GM11168 (cell line): ENCODE data around the gene RNASE1.
"Not testable (repeated sequence)": the region's sequence is repeated elsewhere in the genome, so short reads cannot be mapped to it uniquely, and the experiment has no call there.

Source experiments
- in situ Hi-C: fragments of 300-500 bp; cut with MboI; formaldehyde crosslinking; loops from one replicate; pipeline ENCODE4 v1.12.0; 2022; ENCODE audit warnings: low sequenced_read_pairs; ENCODE audit not compliant: unreplicated experiment

Gene RNASE1

GRCh38 chr14:20802341-20803084, at the start of gene RNASE1:
TSS of gene RNASE1 (minus strand) at chr14:20802844. CDS start at chr14:20802068, 776 bp downstream.
- in situ Hi-C loops: no loop called here

DNA sequence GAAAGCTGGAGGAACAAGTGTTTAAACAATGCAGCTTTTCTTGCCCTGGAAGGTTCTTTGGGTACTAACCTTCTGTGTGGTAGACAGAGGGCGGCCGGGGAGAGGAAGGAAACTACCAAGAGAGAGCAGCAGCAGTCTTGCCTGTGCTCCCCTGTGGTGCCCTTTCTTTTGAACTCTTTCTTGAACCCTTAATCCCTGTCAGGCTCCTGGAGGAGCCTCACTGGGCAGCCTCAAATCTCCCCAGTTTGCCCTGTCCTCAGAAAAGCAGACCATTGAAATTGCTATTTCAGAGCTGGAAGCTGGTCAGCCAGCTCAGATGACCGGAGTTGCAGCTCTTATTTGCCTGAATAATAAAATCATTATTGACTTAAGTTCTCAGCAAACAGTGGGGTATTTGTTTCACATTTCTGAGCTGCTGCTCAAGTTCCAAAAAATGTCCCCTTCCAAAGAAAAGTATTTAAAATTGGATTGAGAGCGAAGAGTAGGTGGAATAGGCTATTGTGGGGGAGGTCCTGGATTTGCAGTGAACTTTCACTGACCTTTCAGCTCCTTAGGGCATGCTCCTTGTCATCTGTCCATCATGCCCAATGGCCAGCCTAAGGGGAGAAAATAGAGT, 46.4 kb upstream of the RNASE1 start:
- in situ Hi-C loops: no loop called here

DNA sequence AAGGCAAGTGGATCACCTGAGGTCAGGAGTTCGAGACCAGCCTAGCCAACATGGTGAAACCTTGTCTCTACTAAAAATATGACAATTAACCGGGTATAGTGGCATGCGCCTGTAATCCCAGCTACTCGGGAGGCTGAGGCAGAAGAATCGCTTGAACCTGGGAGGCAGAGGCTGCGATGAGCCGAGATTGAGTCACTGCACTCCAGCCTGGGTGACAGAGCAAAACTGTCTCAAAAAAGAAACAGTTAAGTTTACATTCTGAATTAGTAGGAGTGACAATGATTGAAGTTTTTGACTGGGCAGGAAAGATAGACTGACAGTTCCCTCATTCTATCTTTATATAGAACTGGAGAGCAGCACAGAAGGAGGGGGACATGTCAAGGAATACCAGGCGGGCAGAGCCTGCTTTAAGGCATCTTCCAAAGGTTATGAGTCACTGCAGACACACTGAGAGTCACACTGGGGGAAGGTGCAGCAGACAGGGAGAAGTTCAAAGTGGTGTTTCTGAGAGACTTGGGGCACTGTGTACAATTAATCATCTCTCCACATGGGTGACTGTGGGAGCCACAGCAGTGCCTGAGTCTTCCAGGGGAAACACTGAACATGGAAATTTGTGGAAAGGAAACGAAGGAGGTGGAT, 45.8 kb upstream of the RNASE1 start:
- in situ Hi-C loops: no loop called here

DNA sequence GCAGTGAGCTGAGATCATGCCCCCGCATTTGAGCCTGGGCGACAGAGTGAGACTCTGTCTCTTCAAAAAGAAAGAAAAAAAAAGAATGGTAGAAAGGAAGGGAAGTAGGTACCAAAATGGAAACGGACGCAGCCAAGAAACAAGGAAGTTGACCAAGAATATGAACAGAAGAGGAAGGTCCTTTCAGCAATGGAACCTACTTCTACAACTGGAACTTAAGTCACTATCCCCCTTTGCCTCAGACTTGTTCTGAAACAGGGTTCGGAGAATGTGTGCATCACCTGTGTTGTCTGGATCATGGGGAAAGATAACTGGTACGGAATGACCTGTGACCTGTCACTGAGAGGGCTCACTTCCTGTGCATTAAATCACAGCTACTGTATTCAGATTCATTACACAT, 43.9 kb upstream of the RNASE1 start:
- in situ Hi-C loops: no loop called here

DNA sequence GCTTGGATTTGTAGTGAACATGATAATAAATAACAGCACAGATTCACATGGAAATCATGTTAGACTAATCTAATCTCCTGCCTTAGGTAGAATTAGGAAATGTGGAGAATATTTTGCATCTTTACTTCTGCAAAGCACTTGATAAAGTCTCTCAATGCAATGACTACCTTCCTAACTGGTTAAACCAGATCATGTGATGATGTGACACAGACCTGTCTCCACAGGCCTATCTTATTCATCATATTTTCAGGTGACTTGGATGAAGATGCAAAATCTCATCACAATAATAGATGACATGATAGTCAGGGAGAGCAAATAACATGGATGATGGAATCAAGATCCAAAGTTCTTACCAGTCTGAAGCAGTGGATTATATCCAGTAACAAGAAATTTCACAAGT, 38.5 kb upstream of the RNASE1 start:
- in situ Hi-C loops: no loop called here

DNA sequence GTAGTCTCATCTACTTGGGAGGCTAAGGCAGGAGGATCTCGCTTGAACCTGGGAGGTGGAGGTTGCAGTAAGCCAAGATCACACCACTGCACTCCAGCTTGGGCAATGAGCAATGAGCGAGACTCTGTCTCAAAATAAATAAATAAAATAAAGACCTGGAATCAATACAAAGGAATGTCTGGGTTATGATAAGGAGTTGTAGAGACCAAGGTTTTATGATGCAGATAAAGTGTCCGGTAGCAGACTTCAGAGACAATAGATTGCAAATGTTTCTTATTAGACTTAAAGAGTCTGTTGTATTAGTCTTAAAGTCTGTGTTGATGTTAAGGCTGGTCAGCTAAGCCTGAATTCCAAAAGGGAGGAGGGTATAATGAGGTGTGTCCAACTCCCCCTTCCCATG, 35.2 kb upstream of the RNASE1 start:
- in situ Hi-C loops: no loop called here

GRCh38 chr14:20836668-20837338, 34.2 kb upstream of the RNASE1 start:
- in situ Hi-C loops: no loop called here

DNA sequence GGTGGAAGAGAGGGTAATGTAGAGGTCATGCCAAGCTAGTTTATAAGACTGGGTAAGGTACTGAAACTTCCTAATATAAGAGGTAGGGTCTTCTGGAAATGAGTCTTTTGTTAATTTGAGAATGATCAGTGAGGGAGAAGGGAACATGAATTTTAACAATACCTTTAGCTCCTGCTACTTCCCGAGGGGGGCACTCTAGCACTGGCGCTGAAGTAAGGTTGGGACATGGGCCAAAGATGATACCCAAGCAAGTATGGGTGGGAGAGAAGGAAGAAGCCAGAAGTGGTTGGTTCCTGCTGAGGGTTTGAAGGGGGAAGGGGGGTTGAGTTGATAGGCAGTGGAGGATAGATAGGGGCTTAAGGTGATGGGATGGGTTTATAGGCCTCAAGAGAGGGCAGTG, 32.3 kb upstream of the RNASE1 start:
- in situ Hi-C loops: no loop called here

DNA sequence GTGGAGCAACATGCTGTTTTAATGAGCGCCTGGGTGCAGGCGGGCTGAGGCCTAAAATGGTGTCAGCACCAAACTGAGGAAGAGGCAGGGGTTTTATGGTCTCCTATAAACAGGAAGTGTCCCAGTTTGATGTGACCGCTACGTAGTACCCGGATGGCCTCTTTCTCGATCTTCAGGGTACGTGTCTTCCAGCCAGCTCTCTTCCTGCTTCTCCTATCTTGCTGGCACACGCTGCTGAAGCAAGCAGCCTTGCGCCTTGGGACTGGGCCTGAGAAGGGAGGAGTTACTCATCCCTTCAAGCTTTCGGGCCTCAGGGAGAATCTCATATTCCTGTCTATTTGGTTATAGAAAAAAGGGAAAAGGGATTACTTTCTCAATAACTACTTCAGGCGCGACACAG, 28.2 kb upstream of the RNASE1 start:
- in situ Hi-C loops: no loop called here

DNA sequence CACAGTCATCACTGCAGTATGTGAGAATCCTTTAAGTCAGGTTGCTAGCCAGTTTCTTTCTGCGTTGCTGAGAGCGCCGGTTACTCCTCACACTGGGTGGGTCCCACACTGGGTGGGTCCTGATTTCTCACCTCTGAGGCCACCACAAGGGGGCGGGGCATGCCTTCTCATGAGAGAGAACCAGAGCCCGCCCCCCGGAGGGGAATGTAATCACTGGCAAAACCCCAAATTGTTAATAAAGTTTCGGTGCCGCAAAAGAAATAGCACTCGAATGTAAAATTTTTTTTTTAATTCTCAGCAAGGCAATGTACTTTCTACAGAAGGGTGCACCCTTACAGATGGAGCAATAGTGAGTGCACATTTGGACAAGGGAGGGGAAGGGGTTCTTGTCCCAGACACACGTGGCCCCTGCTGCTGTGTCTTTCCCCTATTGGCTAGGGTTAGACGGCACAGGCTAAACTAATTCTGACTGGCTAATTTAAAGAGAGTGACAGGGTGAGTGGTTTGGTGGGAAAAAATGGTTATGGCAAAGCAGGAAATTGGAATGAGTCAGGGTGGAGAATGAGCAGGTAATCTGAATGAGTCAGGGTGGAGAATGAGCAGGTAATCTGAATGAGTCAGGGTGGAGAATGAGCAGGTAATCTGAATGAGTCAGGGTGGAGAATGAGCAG, 25.5 kb upstream of the RNASE1 start:
- in situ Hi-C loops: not testable (repeated sequence)

GRCh38 chr14:20827326-20827725, 24.7 kb upstream of the RNASE1 start:
- in situ Hi-C loops: no loop called here

DNA sequence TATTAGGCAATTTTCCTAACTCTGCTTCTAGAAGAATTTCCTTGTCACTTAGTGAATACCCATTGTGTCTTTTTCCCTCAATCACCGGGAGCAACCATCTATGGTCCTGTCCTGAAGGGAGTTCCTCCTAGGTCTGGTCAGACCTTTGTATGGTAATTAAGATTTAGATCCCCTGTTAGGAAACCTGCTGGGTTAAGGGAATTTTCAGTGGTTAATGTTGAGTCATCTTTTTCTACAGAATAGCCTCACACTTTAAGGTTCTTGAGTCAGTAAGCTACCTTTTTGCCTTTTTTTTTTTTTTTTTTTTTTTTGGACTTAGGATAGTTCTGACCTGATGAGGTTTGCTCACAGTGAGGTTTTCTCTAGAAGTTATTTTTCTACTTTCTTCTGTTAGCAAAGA, 24.0 kb upstream of the RNASE1 start:
- in situ Hi-C loops: not testable (repeated sequence)

GRCh38 chr14:20823859-20824258, 21.2 kb upstream of the RNASE1 start:
- in situ Hi-C loops: no loop called here

- in situ Hi-C loops: not testable (repeated sequence)
These were observed 19.0 kb upstream of the RNASE1 start for GRCh38 chr14:20821521-20822108.

GRCh38 chr14:20820063-20820904, 17.6 kb upstream of the RNASE1 start:
- in situ Hi-C loops: no loop called here

- in situ Hi-C loops: no loop called here
These were observed 16.2 kb upstream of the RNASE1 start for GRCh38 chr14:20818861-20819260.

DNA sequence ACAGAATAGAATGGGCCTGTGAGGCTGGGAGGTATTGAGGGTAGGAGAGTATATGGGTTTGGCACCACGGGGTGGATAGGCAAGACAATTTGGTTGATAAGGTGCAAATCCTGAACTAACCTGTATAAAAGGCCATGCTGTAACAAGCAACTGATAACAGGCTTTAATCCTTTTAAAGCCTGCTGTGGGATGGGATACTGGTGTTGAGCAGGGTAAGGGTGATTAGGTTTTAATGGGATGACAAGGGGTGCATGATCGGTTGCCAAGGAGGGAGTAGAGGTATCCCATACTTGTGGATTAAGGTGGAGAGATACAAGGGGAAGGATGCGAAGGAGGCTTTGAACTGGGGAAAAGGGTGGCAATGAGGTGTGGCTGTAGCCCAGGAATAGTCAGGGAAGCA, 13.3 kb upstream of the RNASE1 start:
- in situ Hi-C loops: not testable (repeated sequence)

DNA sequence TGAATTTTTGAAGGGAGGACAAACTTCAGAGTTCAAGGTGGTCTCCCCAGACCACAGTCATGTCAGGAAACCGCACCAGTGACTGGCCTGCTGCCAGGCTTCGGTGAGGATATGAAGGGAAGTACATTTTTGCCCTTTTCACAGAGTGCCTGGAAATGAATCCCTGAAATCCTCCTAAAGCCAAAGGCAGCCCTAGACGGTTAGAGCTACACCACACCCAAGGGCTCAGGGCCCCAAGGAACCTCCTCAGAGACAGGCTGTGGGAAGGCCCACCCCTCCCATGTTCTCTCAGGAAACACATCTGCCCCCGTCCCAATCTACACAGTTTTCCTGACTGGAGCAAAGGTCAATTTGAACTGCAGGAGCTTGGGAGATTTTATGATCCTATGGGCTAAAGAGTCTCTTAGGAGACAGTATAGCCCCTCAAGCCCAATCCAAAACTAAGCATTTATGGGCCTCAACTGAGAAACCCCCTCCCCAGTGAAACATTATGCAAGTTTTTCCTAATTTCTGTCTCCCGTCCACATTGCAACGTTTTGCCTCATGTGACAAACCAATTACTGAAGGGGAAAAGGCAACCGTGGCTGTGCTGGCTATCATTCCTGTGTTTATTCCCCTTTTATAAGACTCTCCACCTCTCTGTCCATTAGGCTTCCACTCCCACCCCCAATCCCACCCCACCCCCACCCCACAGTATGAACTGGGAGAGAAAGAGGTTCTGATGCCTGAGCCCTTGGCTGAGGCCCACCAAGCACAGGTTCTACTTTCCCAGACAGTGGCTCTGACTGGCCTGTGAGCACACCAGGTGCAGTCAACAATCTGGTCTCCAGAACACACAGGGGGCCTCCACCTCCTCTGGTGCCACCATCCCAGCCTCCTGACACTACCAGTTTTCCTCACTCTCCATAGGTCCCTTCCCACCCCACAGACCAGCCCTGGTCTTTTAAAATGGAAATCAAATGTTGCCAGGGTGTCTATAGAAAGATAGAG, 9.6 kb upstream of the RNASE1 start:
- in situ Hi-C loops: no loop called here
